B cell (primary cell): ENCODE data around the gene PMF1.

Source experiments
- EZH2 ChIP-seq: IDR thresholded peaks from 2 replicates; pipeline ENCODE4 v1.6.1; 2012; ENCODE audit warnings: borderline replicate concordance, low read depth, mild to moderate bottlenecking, moderate library complexity, low read length; ENCODE audit not compliant: insufficient read depth, poor library complexity, severe bottlenecking
- TF ChIP-seq, protein P1 (sequence below): fragments of 200-600 bp; IDR thresholded peaks from one replicate; pipeline ENCODE4 v1.8.0; 2022; ENCODE audit warnings: antibody characterized with exemption, mild to moderate bottlenecking

DNA sequence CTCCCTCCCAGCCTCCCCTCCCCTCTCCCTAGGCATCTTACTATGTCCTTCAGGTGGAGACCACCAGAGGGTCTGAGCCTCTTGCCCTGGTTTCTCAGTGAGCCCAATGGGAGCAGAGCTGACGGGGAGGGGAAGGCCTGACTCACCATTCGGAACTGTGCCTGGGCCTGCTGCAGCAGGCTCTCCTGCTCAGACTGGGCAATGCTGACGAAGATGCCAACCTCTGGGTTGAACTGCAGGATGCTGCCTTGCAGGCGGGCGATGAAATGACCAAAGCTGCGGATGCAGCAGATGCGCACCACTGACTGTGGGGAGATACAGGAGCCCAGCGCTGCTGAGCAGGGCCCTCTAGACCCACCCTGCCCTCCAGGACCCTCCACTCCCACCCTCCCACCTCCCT, 46.1 kb downstream of the PMF1 start:
- TF ChIP-seq EZH2: no peak
- TF ChIP-seq, protein P1, sequence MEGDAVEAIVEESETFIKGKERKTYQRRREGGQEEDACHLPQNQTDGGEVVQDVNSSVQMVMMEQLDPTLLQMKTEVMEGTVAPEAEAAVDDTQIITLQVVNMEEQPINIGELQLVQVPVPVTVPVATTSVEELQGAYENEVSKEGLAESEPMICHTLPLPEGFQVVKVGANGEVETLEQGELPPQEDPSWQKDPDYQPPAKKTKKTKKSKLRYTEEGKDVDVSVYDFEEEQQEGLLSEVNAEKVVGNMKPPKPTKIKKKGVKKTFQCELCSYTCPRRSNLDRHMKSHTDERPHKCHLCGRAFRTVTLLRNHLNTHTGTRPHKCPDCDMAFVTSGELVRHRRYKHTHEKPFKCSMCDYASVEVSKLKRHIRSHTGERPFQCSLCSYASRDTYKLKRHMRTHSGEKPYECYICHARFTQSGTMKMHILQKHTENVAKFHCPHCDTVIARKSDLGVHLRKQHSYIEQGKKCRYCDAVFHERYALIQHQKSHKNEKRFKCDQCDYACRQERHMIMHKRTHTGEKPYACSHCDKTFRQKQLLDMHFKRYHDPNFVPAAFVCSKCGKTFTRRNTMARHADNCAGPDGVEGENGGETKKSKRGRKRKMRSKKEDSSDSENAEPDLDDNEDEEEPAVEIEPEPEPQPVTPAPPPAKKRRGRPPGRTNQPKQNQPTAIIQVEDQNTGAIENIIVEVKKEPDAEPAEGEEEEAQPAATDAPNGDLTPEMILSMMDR: no peak
